Renal cortical epithelial cell (primary cell): ENCODE measurements around the gene TERT. TPM values are rescaled to one million over a fixed set of nuclear protein-coding genes. Genes with fewer than 3 reads are reported as not detected.
"Not testable (repeated sequence)": the region's sequence is repeated elsewhere in the genome, so short reads cannot be mapped to it uniquely, and the experiment has no call there.

Experiments
- DNase-seq: peaks from one replicate; pipeline ENCODE4 v3.0.0-alpha.2; 2011; ENCODE audit warnings: low read depth
- total RNA-seq: library from RNA; depleted of rRNA; stranded (reverse); fragments of >200 nt; gene quantifications from 2 replicates; pipeline ENCODE4 v1.2.3, GENCODE V29; 2014

TERT gene
- total RNA-seq, 1 donor from 2014 or later, result not detected

GRCh38 chr5:1278656-1279442 lies 16.0 kb downstream of the TERT start:
- no peak for DNase-seq

- no peak for DNase-seq
These were observed 16.7 kb downstream of the TERT start for GRCh38 chr5:1278216-1278615.

DNA sequence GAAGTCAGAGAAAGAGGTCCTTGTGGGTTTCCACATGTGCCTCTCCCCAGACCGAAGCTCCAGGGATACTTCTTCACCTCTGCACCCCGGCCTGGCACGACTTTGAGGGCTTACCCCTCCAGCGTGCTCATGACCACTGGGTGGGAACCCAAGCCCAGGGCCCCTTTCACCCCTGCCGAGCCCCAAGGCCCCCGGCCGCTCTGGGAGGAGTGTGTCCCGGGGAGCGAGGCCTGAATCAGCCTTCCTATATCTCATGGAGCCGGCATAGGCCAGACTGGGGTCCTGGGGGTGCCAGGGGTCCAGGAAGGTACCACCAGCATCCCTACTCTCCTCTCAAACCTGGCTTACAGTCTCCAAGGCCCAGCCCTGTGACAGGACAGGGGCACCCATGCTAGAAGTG lies 17.1 kb downstream of the TERT start:
- DNase-seq, result no peak

DNA sequence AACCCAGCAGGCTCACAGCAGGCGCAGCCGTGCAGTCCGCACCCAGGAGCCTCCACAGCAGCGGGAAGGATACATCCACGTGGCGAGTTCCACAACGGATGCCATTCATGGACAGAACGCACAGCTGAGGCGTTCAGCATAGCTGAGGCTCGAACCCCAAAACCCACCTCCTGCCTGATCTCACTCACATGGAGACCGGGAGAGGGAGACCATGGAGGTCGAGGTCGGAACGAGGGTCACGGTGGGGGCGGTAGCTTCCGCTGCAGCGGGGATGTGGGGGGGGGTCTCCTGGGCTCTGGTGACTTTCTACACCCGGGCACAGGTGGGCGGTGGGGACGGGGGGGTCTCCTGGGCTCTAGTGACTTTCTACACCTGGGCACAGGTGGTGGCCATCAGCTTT lies 17.5 kb downstream of the TERT start:
- no peak for DNase-seq

- DNase-seq, result no peak
These were observed 17.9 kb downstream of the TERT start for GRCh38 chr5:1276930-1277329.

DNA sequence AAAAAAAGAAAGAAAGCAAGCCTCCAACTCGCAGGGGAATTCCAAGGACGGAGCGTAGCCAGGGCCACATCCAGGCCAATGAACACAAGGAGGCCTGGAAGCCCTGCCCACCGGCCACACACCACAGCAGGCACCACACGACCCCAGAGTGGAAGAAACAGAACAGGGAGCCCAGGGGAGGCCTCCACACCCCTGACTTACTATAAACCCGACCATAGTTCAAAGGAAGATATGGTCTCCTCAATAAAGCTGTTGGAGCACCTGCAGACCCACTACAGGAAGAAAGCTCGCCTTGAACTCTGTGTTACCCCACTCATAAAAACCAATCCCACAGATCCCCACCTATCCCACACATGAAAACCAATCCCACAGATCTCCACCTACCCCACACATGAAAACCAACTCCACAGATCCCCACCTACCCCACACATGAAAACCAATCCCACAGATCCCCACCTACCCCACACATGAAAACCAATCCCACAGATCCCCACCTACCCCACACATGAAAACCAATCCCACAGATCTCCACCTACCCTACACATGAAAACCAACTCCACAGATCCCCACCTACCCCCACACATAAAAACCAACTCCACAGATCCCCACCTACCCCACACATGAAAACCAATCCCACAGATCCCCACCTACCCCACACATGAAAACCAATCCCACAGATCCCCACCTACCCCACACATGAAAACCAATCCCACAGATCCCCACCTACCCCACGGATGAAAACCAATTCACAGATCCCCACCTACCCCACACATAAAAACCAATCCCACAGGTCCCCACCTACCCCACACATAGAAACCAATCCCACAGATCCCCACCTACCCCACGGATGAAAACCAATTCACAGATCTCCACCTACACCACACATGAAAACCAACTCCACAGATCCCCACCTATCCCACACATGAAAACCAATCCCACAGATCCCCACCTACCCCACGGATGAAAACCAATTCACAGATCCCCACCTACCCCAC lies 19.2 kb downstream of the TERT start:
- not testable (repeated sequence) for DNase-seq

DNA sequence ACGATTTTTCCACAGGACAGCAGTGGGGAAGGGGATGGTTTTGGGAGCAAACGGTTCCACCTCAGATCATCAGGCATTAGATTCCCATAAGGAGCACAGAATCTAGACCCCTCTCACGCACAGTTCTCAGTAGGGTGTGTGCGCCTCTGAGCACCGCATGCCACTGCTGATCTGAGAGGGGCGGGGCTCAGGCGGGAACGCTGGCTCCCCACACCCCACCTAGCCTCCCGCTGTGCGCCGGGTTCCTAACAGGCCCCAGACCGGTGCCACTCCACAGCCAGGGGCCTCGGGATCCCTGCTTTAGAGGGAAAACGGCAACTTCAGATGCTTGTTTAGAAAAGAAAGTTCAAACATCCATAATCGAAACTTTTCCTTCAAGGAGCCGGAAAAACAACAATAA lies 20.4 kb downstream of the TERT start:
- no peak for DNase-seq

- DNase-seq, result no peak
These were observed 21.1 kb downstream of the TERT start for GRCh38 chr5:1273745-1274144.

DNA sequence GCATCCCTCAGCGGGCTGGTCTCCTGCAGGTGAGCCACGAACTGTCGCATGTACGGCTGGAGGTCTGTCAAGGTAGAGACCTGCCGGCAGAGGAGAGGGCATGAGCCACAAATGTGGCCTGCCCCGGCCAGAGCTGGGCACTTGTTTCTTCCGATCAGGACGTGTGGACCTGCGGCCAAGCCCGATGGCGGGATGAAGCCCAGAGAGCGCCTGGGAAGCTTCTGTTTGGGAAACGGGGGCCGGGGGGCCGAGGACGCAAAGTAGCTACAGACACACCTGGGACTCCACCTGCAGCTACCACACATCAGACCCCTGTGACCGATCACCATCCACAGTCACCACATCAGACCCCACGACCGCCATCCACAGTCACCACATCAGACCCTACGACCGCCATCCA lies 22.7 kb downstream of the TERT start:
- DNase-seq, result no peak

DNA sequence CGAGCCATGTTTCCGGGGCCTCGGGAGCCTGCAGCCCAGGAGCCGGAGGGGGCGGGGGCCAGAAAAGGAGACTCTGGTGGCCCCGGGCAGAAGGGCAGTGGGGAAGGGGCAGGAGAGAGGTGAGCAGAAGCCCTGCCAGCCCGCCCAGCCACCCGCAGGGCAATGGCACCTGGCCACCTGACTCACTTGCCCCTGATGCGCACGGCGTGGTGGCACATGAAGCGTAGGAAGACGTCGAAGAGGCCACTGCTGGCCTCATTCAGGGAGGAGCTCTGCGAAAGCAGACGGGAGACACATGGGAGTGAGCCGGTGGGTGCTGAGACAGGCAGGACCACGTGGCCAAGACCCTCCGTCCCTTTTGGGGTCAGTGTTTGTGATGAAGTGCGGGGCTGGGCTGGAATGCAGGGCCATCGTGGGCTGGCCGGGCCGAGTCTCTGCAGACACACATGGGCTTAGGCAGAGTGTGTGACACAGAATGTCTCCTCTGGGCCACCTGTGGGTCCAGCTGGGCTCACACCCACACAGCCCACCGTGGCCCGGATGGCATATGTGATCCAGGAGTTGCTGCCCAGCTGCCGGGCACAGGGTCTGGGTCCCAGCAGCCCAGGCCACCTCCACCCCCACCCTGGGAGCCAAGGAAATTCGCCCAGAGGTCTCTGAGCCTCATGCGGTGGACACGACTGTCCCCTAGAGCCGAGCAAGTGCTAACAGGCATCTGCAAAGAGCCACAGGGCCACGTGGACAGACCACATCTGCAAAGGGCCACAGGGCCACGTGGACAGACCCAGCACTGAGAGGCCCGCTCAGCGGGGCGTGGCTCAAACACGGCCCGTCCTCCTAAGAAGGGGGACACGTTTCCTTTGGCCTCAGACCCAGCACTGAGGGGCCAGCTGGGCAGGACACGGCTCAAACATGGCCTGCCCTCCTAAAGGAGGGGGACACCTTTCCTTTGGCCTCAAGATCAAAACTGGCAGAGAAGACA lies 23.6 kb downstream of the TERT start:
- no peak for DNase-seq

GRCh38 chr5:1270426-1270825 lies 24.4 kb downstream of the TERT start:
- no peak for DNase-seq

GRCh38 chr5:1268666-1269065 lies 26.2 kb downstream of the TERT start:
- DNase-seq, result no peak

DNA sequence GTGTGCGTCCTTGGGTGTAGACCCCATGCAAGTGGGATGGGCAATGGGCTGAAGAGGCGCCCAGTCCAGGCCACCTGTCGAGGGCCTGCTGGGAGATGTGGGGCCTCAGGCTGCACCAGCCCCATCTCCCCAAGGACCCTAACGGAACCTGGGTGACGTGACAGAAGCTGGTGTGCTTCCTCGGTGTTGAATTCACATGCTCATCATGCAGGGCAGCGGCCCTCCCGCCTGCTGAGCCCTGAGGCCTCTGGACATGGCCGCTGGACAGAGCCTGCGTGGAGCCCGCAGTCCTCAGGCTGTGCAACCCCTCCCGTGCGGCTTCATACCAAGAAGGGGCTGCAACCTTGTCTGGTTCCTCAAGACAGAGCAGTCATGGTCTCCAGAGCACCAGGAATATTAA lies 26.8 kb downstream of the TERT start:
- DNase-seq, result no peak

DNA sequence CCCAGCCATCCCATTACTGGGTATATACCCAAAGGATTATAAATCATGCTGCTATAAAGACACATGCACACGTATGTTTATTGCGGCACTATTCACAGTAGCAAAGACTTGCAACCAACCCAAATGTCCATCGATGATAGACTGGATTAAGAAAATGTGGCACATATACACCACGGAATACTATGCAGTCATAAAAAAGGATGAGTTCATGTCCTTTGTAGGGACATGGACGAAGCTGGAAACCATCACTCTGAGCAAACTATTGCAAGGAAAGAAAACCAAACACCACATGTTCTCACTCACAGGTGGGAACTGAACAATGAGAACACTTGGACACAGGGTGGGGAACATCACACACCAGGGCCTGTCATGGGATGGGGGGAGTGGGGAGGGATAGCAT lies 27.4 kb downstream of the TERT start:
- DNase-seq, result not testable (repeated sequence)

DNA sequence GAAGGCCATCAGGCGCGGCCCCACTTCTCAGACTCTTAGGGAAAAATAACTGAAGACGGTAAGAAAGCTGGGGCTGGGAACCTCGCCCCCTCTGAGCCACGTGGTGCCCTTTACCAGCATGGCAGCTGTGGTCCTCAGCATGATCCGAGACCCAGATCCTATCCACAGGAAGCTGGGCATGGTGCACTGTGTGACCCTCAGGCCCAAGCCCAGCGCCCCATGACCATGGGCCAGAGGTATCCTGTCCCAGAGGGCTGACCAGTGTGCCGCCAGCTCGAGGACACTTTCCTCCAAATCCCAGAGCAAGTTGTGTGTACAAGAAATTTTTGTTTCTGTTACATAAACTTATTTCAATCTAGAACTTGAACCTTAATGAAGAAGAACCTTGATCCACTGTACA lies 28.1 kb downstream of the TERT start:
- DNase-seq, result no peak

DNA sequence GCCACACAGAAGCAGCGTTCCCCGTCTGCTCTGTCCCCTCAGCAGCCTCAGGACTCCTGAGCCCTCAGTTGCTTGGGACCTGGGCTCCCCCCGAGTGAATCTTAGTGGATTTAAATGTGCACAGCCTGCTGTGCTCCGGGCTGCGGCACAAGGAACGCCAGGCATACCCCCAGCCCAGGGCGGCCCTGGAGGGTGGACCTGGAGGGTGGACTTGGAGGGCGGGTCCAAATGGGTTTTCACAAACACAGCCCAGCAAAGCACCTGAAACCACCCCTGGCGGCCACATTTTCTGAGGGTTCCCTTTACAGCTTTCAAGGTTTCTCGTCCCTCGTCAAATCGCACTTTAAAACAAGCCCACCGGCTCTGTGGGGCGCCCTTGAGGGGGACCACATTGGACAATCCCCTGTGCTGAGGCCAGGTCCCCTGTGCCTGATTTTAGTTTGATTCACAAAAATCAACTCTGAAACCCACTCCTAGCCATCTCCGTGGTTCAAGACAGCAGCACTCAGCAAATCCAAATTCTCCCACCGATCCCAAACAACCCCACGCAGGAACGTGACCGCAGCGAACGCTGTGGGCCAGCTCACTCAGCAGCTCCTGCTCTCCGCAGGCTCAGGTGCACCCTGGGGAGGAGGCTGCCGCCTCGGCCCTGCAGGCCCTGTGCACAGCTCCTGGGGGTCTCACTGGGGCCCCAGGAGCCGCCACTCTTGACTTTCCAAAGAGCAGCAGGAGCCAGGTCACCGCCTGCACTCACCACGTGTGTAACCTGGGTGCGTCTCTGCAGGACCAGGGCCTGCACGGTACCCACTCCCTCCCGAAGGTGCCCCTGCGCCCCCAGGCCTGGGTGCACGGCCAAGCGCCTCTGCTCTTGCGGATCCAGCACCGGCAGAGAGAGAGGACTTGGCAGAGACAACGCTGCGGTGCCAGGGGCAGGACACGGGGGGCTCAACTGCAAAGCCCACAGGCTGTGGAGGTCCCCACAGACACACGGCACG lies 29.1 kb downstream of the TERT start:
- no peak for DNase-seq

GRCh38 chr5:1265026-1265425 lies 29.8 kb downstream of the TERT start:
- no peak for DNase-seq

GRCh38 chr5:1264211-1264610 lies 30.7 kb downstream of the TERT start:
- no peak for DNase-seq

GRCh38 chr5:1262381-1262780 lies 32.5 kb downstream of the TERT start:
- DNase-seq, result no peak

- no peak for DNase-seq
These were observed 33.2 kb downstream of the TERT start for GRCh38 chr5:1261643-1262042.
